ENCODE results near the gene TCF12.
"Not testable (repeated sequence)": the region's sequence is repeated elsewhere in the genome, so short reads cannot be mapped to it uniquely, and the experiment has no call there.

TCF12 gene

DNA sequence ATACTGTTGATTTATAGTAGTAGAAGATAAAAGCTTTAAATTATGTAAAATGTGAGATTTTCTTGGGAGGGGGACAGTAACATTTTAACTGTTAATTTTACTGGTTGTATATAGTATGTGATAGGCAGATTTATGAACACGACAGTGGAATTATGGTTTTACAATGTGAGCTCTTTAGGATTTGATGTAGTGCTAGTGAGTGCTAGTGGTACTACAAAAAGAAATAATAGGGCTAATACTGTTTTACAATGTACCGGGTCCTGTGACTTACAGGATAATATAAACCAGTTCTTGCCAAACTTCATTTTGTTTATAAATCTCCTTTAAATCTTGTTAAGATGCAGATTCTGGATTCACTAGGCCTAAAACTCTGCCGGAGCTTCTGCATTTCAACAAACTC is 165.7 kb downstream of the TCF12 start:
- ATAC-seq (ENCODE audit: low read depth) (no peak), DNase-seq (ENCODE audit: low spot score in 2 of 2) (no peak)
- Mint-ChIP-seq H3K4me1 (peaks cover 14% of the 10 kb centered on the region), H3K36me3 (peaks cover 4% of the 10 kb centered on the region), H3K4me3 (no peak overlapping the region), H3K9me3 (no peaks in the 10 kb centered on the region), H3K27me3 (no peaks in the 10 kb centered on the region), H3K27ac (no peak overlapping the region)

- Mint-ChIP-seq H3K9me3 (no peaks in the 10 kb centered on the region), H3K4me1 (peaks cover 10% of the 10 kb centered on the region), H3K27me3 (no peaks in the 10 kb centered on the region), H3K36me3 (peaks cover 4% of the 10 kb centered on the region), H3K4me3 (no peak overlapping the region), H3K27ac (no peak overlapping the region)
- ATAC-seq (ENCODE audit: low read depth) (no peak), DNase-seq (ENCODE audit: low spot score in 2 of 2) (no peak)
These were observed 166.8 kb downstream of the TCF12 start for GRCh38 chr15:57085267-57085666.

GRCh38 chr15:57086857-57087427 is 168.5 kb downstream of the TCF12 start:
- Mint-ChIP-seq H3K27ac (no peak overlapping the region), H3K4me3 (no peak overlapping the region), H3K36me3 (peaks cover 5% of the 10 kb centered on the region), H3K4me1 (peaks cover 5% of the 10 kb centered on the region), H3K27me3 (no peaks in the 10 kb centered on the region), H3K9me3 (no peaks in the 10 kb centered on the region)
- DNase-seq (ENCODE audit: low spot score in 2 of 2) (no peak), ATAC-seq (ENCODE audit: low read depth) (no peak)

GRCh38 chr15:57089815-57090495 is 171.5 kb downstream of the TCF12 start:
- Mint-ChIP-seq H3K9me3 (no peaks in the 10 kb centered on the region), H3K4me1 (peaks cover 3% of the 10 kb centered on the region), H3K27ac (no peak overlapping the region), H3K36me3 (peaks cover 7% of the 10 kb centered on the region), H3K4me3 (no peak overlapping the region), H3K27me3 (no peaks in the 10 kb centered on the region)
- DNase-seq (ENCODE audit: low spot score in 2 of 2) = no peak
- ATAC-seq (ENCODE audit: low read depth) = no peak

GRCh38 chr15:57090496-57090859 is 172.0 kb downstream of the TCF12 start:
- Mint-ChIP-seq H3K9me3 (no peaks in the 10 kb centered on the region), H3K27ac (no peak overlapping the region), H3K27me3 (no peaks in the 10 kb centered on the region)

GRCh38 chr15:57091636-57092035 is 173.2 kb downstream of the TCF12 start:
- Mint-ChIP-seq H3K27ac (no peak overlapping the region), H3K27me3 (no peaks in the 10 kb centered on the region), H3K36me3 (peaks cover 6% of the 10 kb centered on the region), H3K4me3 (no peak overlapping the region), H3K9me3 (no peaks in the 10 kb centered on the region), H3K4me1 (peaks cover 3% of the 10 kb centered on the region)
- DNase-seq (ENCODE audit: low spot score in 2 of 2) = no peak
- ATAC-seq (ENCODE audit: low read depth) = no peak

More at GRCh38 chr15:57090496-57090859, 172.0 kb downstream of the TCF12 start:
- ATAC-seq (ENCODE audit: low read depth) (no peak), DNase-seq (ENCODE audit: low spot score in 2 of 2) (no peak)
- peaks cover 6% of the 10 kb centered on the region for H3K36me3 Mint-ChIP-seq
- H3K4me1 Mint-ChIP-seq = peaks cover 3% of the 10 kb centered on the region
- H3K4me3 Mint-ChIP-seq = no peak overlapping the region

DNA sequence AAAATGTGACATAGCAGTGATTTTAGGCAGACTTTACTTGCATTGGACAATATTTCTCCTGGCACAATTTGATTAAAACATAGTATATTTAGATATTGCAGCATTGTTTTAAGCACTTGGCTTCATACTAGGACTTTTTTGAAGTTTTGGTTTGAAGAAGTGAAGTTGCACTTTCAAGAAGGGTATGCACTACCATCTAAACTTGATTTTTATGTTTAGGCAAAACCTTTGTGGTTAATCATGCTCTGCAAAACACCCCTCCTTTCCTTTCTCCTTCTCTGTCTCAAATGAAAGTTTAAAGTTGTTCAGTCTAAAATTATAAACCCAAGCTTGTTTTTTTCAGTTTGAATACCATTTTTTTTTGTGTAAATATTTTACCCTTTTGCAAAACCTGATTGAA is 173.8 kb downstream of the TCF12 start:
- no peak overlapping the region for H3K4me3 Mint-ChIP-seq
- DNase-seq (ENCODE audit: low spot score in 2 of 2) (no peak), ATAC-seq (ENCODE audit: low read depth) (no peak)
- no peak overlapping the region for H3K27ac Mint-ChIP-seq
- H3K4me1 Mint-ChIP-seq = peaks cover 3% of the 10 kb centered on the region
- H3K36me3 Mint-ChIP-seq = peaks cover 6% of the 10 kb centered on the region
- H3K9me3 Mint-ChIP-seq = no peaks in the 10 kb centered on the region
- H3K27me3 Mint-ChIP-seq = no peaks in the 10 kb centered on the region

DNA sequence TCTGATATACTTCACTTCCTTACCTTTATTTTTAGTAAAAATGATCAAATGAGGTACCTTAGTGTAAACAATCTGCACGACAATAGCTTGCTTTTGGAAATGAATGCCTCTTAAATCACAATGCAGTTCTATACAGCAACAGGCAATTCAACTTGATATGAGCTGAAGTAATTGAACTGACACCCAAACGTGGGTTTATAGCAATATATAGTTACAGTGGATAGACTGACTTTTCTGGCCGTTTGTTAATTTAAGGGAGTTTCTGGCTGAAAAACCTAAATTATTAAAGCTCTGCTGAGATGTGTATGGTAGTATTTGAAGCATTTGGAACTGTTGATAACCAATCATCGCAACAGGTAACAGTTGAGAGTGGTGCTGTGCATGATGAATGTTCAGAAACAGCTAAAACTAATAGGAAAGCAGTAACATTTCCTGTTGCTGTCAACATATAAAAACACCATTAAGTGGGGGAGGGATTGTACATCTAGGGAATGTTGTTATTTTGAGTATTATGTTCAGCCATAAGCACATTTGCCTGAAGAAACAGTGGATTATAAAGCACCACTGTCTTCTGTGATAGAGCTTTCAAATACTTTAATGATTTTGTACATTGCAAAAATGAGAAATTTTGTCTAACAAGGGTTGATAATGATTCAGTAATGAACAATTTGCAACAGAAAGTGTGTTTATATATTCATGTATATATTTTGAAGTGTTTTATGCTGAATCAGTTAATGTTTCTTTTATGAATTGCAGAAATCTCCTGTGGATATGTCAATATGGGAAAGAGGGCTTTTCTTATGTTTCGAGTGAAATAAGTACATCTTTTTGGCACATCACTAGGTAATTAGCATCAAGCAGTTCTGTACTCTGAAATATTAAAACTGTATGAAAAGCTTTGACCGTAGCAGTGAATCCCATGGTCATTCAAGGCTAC is 176.1 kb downstream of the TCF12 start:
- peak overlapping the region; percentile 31 for H3K27ac Mint-ChIP-seq
- peaks cover 9% of the 10 kb centered on the region for H3K4me1 Mint-ChIP-seq

DNA sequence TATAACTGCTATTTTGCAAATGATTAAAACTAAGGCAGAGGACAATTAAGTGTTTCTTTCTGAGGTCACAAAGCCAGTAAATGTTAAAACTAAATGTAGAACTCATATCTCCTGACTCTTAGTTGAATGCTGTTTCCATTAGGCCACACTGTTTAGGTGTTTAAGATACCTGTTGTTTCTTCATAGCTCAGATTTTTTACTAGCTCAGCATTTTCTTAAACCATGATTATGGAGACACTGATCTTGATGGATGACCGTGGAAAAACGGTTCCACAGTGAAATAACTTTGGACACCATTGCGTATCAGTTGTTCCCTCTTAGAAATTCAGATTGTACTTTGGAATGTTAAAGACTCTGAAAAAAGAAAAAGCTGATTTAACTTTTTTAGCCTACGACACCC is 177.5 kb downstream of the TCF12 start:
- no peak for DNase-seq (ENCODE audit: low spot score in 2 of 2)
- H3K4me1 Mint-ChIP-seq = peaks cover 15% of the 10 kb centered on the region

More for the DNA sequence above, 176.1 kb downstream of the TCF12 start:
- no peaks in the 10 kb centered on the region for H3K9me3 Mint-ChIP-seq
- H3K27me3 Mint-ChIP-seq = no peaks in the 10 kb centered on the region
- H3K4me3 Mint-ChIP-seq = no peak overlapping the region
- DNase-seq (ENCODE audit: low spot score in 2 of 2) (no peak), ATAC-seq (ENCODE audit: low read depth) (no peak)
- H3K36me3 Mint-ChIP-seq = peaks cover 8% of the 10 kb centered on the region

GRCh38 chr15:57097246-57097645 is 178.8 kb downstream of the TCF12 start:
- no peaks in the 10 kb centered on the region for H3K9me3 Mint-ChIP-seq
- no peak for ATAC-seq (ENCODE audit: low read depth)
- H3K4me1 Mint-ChIP-seq = peaks cover 15% of the 10 kb centered on the region
- no peak overlapping the region for H3K27ac Mint-ChIP-seq
- H3K36me3 Mint-ChIP-seq = peaks cover 4% of the 10 kb centered on the region
- no peak overlapping the region for H3K4me3 Mint-ChIP-seq
- H3K27me3 Mint-ChIP-seq = no peaks in the 10 kb centered on the region
- DNase-seq (ENCODE audit: low spot score in 2 of 2) = no peak

More for the DNA sequence above, 177.5 kb downstream of the TCF12 start:
- Mint-ChIP-seq H3K27me3 (no peaks in the 10 kb centered on the region), H3K4me3 (no peak overlapping the region), H3K36me3 (peaks cover 8% of the 10 kb centered on the region), H3K9me3 (no peaks in the 10 kb centered on the region), H3K27ac (no peak overlapping the region)
- ATAC-seq (ENCODE audit: low read depth) = no peak

- H3K4me3 Mint-ChIP-seq = not testable (repeated sequence)
- H3K27ac Mint-ChIP-seq = peak overlapping the region; percentile 42
- H3K4me1 Mint-ChIP-seq = peaks cover 17% of the 10 kb centered on the region
These were observed 179.6 kb downstream of the TCF12 start for GRCh38 chr15:57097919-57098543.

DNA sequence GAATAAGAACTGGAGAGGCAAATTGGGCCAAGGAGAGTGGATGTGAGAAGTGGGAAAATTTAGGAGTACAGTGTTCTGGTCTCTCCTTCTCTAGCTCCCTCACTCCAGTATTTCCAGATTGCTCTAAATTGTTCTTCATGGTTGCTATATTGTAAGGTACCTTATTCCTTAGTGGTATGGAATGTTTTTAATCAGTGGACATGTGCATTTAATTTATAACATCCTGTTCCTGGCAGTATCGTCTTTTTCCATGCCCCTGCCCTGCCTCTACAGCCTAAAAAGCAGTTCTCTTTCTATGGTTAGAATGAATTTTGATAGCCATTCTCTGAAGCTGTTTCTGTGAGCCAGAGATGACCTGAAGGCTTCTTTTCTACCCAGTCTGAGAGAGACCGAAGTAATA is 180.5 kb downstream of the TCF12 start:
- ATAC-seq (ENCODE audit: low read depth) (no peak), DNase-seq (ENCODE audit: low spot score in 2 of 2) (no peak)
- peaks cover 2% of the 10 kb centered on the region for H3K36me3 Mint-ChIP-seq
- H3K4me3 Mint-ChIP-seq = no peak overlapping the region
- peaks cover 17% of the 10 kb centered on the region for H3K4me1 Mint-ChIP-seq
- peak overlapping the region; percentile 42 for H3K27ac Mint-ChIP-seq
- no peaks in the 10 kb centered on the region for H3K9me3 Mint-ChIP-seq
- H3K27me3 Mint-ChIP-seq = no peaks in the 10 kb centered on the region

More at GRCh38 chr15:57097919-57098543, 179.6 kb downstream of the TCF12 start:
- H3K27me3 Mint-ChIP-seq; H3K36me3 Mint-ChIP-seq; ATAC-seq (ENCODE audit: low read depth); DNase-seq (ENCODE audit: low spot score in 2 of 2); H3K9me3 Mint-ChIP-seq: not testable (repeated sequence)

DNA sequence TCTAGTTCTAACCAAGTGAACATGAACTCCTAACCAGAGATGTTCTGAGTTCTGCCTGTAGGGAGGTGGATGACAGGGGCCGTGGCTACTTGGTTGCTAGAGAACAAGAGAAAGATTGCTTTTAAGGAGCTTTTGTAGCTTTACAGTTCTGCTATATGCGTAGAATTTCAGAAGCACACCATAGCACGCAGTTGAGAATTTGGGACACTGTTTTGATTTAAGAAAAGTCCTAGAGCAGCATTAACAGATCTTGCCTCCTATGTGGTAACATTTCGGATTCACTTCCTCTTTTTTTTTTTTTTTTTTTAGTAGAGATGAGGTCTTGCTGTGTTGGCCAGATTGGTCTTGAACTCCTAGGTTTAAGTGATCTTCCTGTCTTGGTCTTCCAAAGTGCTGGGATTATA is 181.7 kb downstream of the TCF12 start:
- Mint-ChIP-seq H3K4me3 (peak overlapping the region; percentile 14), H3K36me3 (peaks cover 4% of the 10 kb centered on the region), H3K27ac (peak overlapping the region; percentile 60), H3K9me3 (no peaks in the 10 kb centered on the region), H3K27me3 (no peaks in the 10 kb centered on the region), H3K4me1 (peaks cover 17% of the 10 kb centered on the region)
- DNase-seq (ENCODE audit: low spot score in 2 of 2) (peak in 1 of 2 donors; percentile 4), ATAC-seq (ENCODE audit: low read depth) (peak; percentile 83)

GRCh38 chr15:57102858-57103257 is 184.4 kb downstream of the TCF12 start:
- DNase-seq (ENCODE audit: low spot score in 2 of 2) = no peak
- no peak overlapping the region for H3K4me3 Mint-ChIP-seq

More at GRCh38 chr15:57102858-57103257, 184.4 kb downstream of the TCF12 start:
- H3K36me3 Mint-ChIP-seq = peaks cover 12% of the 10 kb centered on the region
- ATAC-seq (ENCODE audit: low read depth) = no peak
- H3K27ac Mint-ChIP-seq = no peak overlapping the region
- no peaks in the 10 kb centered on the region for H3K27me3 Mint-ChIP-seq
- no peaks in the 10 kb centered on the region for H3K9me3 Mint-ChIP-seq
- peaks cover 21% of the 10 kb centered on the region for H3K4me1 Mint-ChIP-seq
